Fibroblast of lung (primary cell): Measurements from ENCODE around the gene ACOXL. TPM values are rescaled to one million over a fixed set of nuclear protein-coding genes. Genes with fewer than 3 reads are reported as not detected.

Experiments
- DNase-seq, 2 donors: peaks; one replicate each; pipeline versions ENCODE4 v3.0.0 to v3.0.0-alpha.2; 2010; ENCODE audit warnings: low read depth in 2 of 2
- H2AFZ ChIP-seq: 2 replicates; pipeline ENCODE4 v1.5.1; 2012; ENCODE audit warnings: low read length, control low read depth, inconsistent platforms
- H3K27ac ChIP-seq: 2 replicates; pipeline ENCODE4 v1.5.1; 2011; ENCODE audit warnings: low read length, control low read depth; ENCODE audit not compliant: insufficient read depth
- H3K27me3 ChIP-seq: 2 replicates; pipeline ENCODE4 v1.5.1; 2011; ENCODE audit warnings: mild to moderate bottlenecking, low read length; ENCODE audit not compliant: control insufficient read depth, insufficient read depth
- H3K36me3 ChIP-seq: 2 replicates; pipeline ENCODE4 v1.5.1; 2011; ENCODE audit warnings: low read length; ENCODE audit not compliant: control insufficient read depth, insufficient read depth
- H3K4me1 ChIP-seq: 2 replicates; pipeline ENCODE4 v1.5.1; 2011; ENCODE audit warnings: low read length; ENCODE audit not compliant: control insufficient read depth, insufficient read depth; ENCODE audit errors: extremely low read depth
- H3K4me2 ChIP-seq: 2 replicates; pipeline ENCODE4 v1.5.1; 2011; ENCODE audit warnings: low read length, control low read depth; ENCODE audit not compliant: insufficient read depth; ENCODE audit errors: extremely low read depth
- H3K4me3 ChIP-seq, 4 experiments: fragments of 200-600 bp in 1 of 4; sonication (generic) in 1 of 4; replicated peaks in 1 of 4; 2 replicates each; pipeline ENCODE4 v1.5.1; 2011 to 2016; ENCODE audit warnings: low read length in 4 of 4, low read depth in 3 of 4, mild to moderate bottlenecking in 3 of 4, control low read depth in 2 of 4, inconsistent platforms in 1 of 4, mixed read lengths in 1 of 4; ENCODE audit not compliant: insufficient read depth in 1 of 4; ENCODE audit errors: control extremely low read depth in 1 of 4
- H3K79me2 ChIP-seq: 2 replicates; pipeline ENCODE4 v1.5.1; 2012; ENCODE audit warnings: mild to moderate bottlenecking, low read length, inconsistent platforms; ENCODE audit not compliant: control insufficient read depth, insufficient read depth
- H3K9ac ChIP-seq: 2 replicates; pipeline ENCODE4 v1.5.1; 2011; ENCODE audit warnings: mild to moderate bottlenecking, low read length, control low read depth; ENCODE audit not compliant: insufficient read depth
- H3K9me3 ChIP-seq: 2 replicates; pipeline ENCODE4 v1.5.1; 2012; ENCODE audit warnings: low read depth, low read length; ENCODE audit not compliant: control insufficient read depth, insufficient read depth
- H4K20me1 ChIP-seq: 2 replicates; pipeline ENCODE4 v1.5.1; 2011; ENCODE audit warnings: low read length; ENCODE audit not compliant: control insufficient read depth, insufficient read depth; ENCODE audit errors: extremely low read depth
- CTCF ChIP-seq, 2 donors: IDR thresholded peaks in 1 of 2; conservative IDR thresholded peaks in 1 of 2; 1 replicate in 1 of 2; 2 replicates in 1 of 2; pipeline ENCODE4 v1.5.1; 2011 to 2012; ENCODE audit warnings: low read length in 2 of 2, control low read depth in 1 of 2, inconsistent platforms in 1 of 2, low read depth in 1 of 2, mild to moderate bottlenecking in 1 of 2
- EZH2 ChIP-seq: IDR thresholded peaks from 2 replicates; pipeline ENCODE4 v1.5.1; 2012; ENCODE audit warnings: low read length, control low read depth, mild to moderate bottlenecking; ENCODE audit errors: missing control alignments
- polyA plus RNA-seq, 2 donors: library from polyadenylated mRNA; depleted of rRNA in 1 of 2; stranded (reverse) in 1 of 2; unstranded in 1 of 2; fragments of >200 nt; gene quantifications; 2 replicates each; pipeline ENCODE4 v1.2.1, GENCODE V29; 2011 to 2012; ENCODE audit warnings: missing spikeins in 1 of 2
- total RNA-seq: library from RNA; depleted of rRNA; stranded (reverse); fragments of >200 nt; gene quantifications from 2 replicates; pipeline ENCODE4 v1.2.1, GENCODE V29; 2014

Gene ACOXL
- total and polyA plus RNA-seq, 2 donors (not counting 1 experiment from before 2014, with no cell fraction given): not detected

GRCh38 chr2:111037128-111037527, 304.8 kb downstream of the ACOXL start:
- no peaks in the 10 kb centered on the region for H3K79me2 ChIP-seq
- no peaks in the 10 kb centered on the region for H3K36me3 ChIP-seq
- H2AFZ ChIP-seq: no peak overlapping the region
- H3K9me3 ChIP-seq: no peaks in the 10 kb centered on the region
- H3K9ac ChIP-seq: no peak overlapping the region
- H3K27ac ChIP-seq: no peak overlapping the region
- no peaks in the 10 kb centered on the region for H3K4me1 ChIP-seq
- H3K27me3 ChIP-seq: peaks cover 10% of the 10 kb centered on the region
- H4K20me1 ChIP-seq: no peaks in the 10 kb centered on the region
- no peak for DNase-seq
- no peak overlapping the region for H3K4me3 ChIP-seq
- TF ChIP-seq EZH2 (no peak), CTCF (conservative IDR thresholded peaks at IDR 0.05 in 1 of 2, IDR thresholded peaks at IDR 0.05 in 1 of 2; ENCODE audit: low read depth in 1 of 2, low read length in 2 of 2) (no peak)
- H3K4me2 ChIP-seq: no peak overlapping the region

GRCh38 chr2:111039628-111040383, 307.4 kb downstream of the ACOXL start:
- no peak overlapping the region for H2AFZ ChIP-seq
- H3K4me1 ChIP-seq: no peaks in the 10 kb centered on the region
- no peak overlapping the region for H3K9ac ChIP-seq
- no peak overlapping the region for H3K27ac ChIP-seq
- no peaks in the 10 kb centered on the region for H3K9me3 ChIP-seq
- peaks cover 21% of the 10 kb centered on the region for H3K27me3 ChIP-seq
- TF ChIP-seq EZH2 (no peak), CTCF (conservative IDR thresholded peaks at IDR 0.05 in 1 of 2, IDR thresholded peaks at IDR 0.05 in 1 of 2; ENCODE audit: low read depth in 1 of 2, low read length in 2 of 2) (no peak)
- no peaks in the 10 kb centered on the region for H3K36me3 ChIP-seq
- no peak overlapping the region for H3K4me2 ChIP-seq
- no peak overlapping the region for H3K4me3 ChIP-seq
- DNase-seq: no peak
- no peaks in the 10 kb centered on the region for H3K79me2 ChIP-seq
- no peaks in the 10 kb centered on the region for H4K20me1 ChIP-seq

GRCh38 chr2:111041398-111042202, 309.2 kb downstream of the ACOXL start:
- no peak overlapping the region for H3K4me2 ChIP-seq
- no peaks in the 10 kb centered on the region for H3K36me3 ChIP-seq
- no peak for DNase-seq
- H3K4me1 ChIP-seq: no peaks in the 10 kb centered on the region
- no peak overlapping the region for H3K27ac ChIP-seq
- no peak overlapping the region for H2AFZ ChIP-seq
- H3K9me3 ChIP-seq: no peaks in the 10 kb centered on the region
- TF ChIP-seq EZH2: no peak
- no peak for TF ChIP-seq CTCF (conservative IDR thresholded peaks at IDR 0.05 in 1 of 2, IDR thresholded peaks at IDR 0.05 in 1 of 2; ENCODE audit: low read depth in 1 of 2, low read length in 2 of 2)
- H4K20me1 ChIP-seq: no peaks in the 10 kb centered on the region
- H3K4me3 ChIP-seq: no peak overlapping the region
- peaks cover 22% of the 10 kb centered on the region for H3K27me3 ChIP-seq
- no peak overlapping the region for H3K9ac ChIP-seq
- H3K79me2 ChIP-seq: no peaks in the 10 kb centered on the region
